Right forelimb (tissue), 1 donor: ENCODE results near the gene CETP.
A peak's percentile ranks its signal among the peaks of the same experiment; 100 is the strongest.
"Not testable (repeated sequence)": the region's sequence is repeated elsewhere in the genome, so short reads cannot be mapped to it uniquely, and the experiment has no call there.

Experiments
- DNase-seq: peaks from one replicate; pipeline ENCODE4 v3.0.0-alpha.2; 2018

CETP gene

GRCh38 chr16:56961386-56961785 is 364 bp upstream of the CETP start:
- no peak for DNase-seq

- DNase-seq = peak; percentile 82
These were observed 2.7 kb downstream of the CETP start for GRCh38 chr16:56964243-56965148.

DNA sequence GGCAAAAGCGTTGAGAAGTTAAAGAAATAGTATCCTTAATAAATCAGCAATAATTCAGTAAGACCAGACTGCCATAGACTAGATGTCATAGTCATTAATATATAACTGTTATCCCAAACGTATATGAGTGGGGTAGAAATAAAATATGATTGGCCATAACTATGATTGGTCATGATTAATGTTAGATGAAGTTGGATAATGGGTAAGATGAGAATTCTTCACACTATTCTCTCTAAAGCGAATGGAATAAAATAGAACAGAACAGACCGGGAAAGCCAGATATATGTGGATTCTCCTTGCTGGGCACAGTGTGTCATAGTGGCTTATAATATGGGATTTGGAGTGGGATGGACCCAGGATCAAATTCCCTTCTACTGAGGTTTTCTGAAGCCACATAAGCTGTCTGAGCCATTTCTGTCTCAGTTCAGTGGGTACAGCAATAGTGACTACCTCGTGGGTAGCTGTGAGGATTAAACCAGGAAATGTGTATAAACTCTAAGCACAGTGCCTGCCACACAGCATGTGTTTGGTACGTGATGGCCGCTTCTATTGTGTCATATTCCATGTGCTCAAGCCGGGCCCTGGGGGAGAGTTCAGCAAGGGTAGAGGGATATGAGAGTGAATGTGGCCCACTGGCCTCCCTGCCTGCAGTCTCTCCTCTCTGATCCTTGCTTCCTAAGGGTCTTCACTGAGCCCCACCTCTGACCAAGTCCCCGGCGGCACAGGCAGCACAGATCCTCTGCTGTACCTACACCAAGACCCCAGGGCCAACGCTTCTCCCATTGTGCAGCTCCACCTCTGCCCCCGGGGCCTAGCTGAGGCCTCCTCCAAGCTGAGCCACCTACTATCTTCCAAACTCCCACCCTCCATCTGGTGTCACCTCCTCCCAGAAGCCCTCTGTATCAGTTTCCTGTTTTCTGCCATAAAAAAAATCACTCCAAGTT is 3.7 kb downstream of the CETP start:
- no peak for DNase-seq

GRCh38 chr16:56966093-56966475 is 4.3 kb downstream of the CETP start:
- no peak for DNase-seq

GRCh38 chr16:56967733-56968132 is 6.0 kb downstream of the CETP start:
- no peak for DNase-seq

- DNase-seq = no peak
These were observed 8.0 kb downstream of the CETP start for GRCh38 chr16:56969769-56970168.

DNA sequence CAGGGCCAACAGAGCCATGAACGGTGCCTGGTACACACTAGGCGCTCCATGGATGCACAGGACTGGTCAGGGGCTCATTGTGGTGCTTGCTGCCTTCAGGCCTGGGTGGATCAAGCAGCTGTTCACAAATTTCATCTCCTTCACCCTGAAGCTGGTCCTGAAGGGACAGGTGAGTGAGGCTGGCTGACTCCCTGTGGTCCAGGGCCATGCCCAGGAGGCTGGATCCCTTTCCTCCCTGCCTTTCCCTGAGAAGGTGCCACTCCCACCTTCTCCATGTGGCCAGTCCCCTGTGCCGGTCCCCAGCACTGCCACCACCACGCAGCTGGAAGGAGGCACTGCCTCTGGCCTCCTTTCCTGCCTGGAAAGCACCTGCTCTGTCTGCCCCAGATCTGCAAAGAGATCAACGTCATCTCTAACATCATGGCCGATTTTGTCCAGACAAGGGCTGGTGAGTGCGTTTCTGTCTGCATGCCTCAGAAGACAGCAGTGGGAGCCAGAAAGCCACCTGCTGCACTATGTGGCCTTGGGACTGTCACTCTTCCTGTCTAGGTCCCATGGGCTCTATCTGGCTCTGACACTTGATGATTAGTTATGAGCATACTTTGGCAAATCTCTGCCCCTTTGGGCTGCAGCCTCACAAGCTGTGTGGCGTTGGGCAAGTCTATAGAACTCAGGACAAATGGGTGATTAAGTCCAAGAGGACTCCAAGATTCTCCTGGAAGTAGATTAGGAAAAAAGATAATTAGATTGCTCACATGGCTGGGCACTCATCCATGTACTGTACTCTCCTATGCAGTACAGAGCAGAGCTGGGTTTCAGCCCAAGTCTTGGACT is 9.4 kb downstream of the CETP start:
- DNase-seq = no peak

GRCh38 chr16:56971768-56972043 is 10.0 kb downstream of the CETP start:
- no peak for DNase-seq

- DNase-seq = no peak
These were observed 10.9 kb downstream of the CETP start for GRCh38 chr16:56972403-56973293.

DNA sequence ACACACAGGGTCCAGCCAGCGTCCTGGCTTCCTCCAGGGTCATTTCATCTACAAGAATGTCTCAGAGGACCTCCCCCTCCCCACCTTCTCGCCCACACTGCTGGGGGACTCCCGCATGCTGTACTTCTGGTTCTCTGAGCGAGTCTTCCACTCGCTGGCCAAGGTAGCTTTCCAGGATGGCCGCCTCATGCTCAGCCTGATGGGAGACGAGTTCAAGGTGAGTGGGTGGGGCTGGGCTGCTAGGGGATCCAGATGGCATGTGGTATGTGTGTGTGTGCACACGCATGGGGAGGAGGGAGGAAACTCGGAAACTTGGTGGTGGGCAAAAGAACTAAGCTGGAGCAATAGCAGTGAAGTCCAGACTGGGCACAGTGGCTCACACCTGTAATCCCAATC is 11.5 kb downstream of the CETP start:
- DNase-seq = no peak

DNA sequence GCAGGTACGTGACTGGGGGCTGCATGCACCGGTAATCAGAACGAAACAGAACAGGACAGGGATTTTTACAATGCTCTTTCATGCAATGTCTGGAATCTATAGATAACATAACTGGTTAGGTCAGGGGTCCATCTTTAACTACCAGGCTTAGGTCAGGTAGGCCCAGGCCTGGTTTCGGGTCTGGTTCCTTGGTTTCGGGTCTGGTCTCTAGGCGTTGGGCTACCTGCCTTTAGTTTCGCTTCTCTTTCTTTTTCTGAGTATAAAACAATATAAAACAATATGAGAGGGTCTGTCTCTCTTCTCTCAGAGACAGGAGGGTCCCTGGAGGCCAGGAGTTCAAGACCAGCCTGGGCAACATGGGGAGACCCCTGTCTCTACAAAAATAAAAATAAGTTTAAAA is 12.1 kb downstream of the CETP start:
- not testable (repeated sequence) for DNase-seq

DNA sequence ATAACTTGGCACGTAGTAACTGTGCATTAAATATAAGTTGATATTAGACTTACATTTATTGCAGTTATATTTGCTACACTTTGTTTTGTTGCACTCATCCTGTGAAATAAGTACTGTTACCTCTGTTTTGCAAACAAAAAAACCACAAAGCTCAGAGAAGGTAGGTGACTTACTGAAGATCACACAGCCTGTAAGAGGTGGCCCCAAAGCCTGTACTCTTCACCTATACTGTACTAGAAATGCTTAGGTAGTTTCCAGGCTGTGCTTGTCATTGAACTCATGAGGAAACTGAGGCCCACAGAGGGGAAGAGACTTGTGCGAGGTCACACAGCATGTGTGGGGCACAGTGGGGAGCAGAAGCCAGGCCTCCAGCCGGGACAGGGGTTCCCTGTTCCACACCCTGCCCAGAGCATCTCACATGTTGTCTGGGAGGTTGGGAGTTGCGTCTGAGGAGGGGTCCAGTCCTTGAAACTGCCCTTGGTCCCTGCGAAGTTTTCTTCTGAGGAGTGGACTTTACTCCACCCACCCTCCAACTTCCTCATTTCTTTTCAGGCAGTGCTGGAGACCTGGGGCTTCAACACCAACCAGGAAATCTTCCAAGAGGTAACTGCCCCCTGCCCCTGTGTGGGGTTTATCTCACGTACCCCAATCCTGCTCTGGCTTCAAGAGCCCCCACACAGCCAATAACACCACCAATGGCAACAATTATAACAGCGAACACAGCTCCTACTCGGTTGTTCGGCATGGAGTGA is 13.0 kb downstream of the CETP start:
- no peak for DNase-seq

DNA sequence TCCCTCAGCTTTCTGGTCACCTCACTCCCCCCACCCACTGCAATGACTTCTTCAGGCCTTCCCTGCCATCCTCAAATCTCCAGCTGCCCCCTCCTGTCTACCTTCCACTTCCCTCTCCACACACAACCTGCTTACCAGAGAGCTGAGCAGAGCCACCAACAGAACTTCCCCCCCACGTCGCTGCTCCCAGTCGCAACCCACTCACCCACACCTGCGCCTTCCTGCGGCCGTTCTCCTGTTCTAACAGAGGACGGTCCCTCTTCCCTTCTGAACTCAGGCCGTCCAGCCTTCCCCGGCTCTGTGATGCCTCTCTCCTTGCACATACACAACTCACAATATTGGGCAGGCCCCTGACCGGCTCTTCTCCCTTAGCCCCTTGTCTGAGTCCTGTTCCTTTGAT is 14.0 kb downstream of the CETP start:
- no peak for DNase-seq

- no peak for DNase-seq
These were observed 15.5 kb downstream of the CETP start for GRCh38 chr16:56977216-56977615.

- no peak for DNase-seq
These were observed 16.2 kb downstream of the CETP start for GRCh38 chr16:56977823-56978430.

GRCh38 chr16:56980201-56980535 is 18.4 kb downstream of the CETP start:
- no peak for DNase-seq

- no peak for DNase-seq
These were observed 19.3 kb downstream of the CETP start for GRCh38 chr16:56980792-56981724.

DNA sequence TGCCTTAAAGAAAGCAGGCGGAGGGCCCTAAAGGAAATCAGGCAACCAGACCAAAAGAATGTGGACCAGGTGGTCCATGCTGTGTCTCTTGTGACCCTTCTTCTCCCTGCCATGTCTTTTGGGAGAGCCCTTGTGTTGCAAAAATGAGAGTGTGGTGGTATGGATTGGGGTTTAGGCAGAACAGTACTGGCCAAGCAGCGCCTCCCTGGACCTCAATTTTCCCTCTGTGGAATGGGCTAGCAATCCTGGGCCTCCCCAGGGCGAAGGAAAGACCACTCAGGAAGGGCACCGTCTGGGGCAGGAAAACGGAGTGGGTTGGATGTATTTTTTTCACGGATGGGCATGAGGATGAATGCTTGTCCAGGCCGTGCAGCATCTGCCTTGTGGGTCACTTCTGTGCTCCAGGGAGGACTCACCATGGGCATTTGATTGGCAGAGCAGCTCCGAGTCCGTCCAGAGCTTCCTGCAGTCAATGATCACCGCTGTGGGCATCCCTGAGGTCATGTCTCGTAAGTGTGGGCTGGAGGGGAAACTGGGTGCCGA is 20.1 kb downstream of the CETP start:
- no peak for DNase-seq

DNA sequence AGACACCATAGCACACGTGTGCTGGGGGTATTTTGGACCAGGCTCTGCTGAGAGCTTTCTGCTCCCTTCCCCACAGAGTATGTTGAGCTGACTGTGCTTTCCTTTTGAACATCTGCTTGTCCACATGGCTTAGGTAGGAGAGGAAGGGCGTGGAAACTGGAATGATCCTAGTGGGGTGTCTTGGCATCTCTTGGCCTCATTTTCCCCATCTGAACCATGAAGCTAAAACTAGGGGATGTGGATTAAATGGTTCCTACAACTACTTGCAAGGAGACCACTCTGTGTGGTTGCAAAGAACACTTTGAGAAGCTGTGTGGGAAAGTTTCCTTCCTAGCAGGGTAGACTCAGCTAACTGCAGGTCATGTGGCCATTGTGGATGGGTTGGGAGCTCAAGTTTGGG is 20.9 kb downstream of the CETP start:
- no peak for DNase-seq
